ENCODE data around the gene SHE. TPM values are rescaled to one million over a fixed set of nuclear protein-coding genes. Genes with fewer than 3 reads are reported as not detected.

Gene SHE
- total and polyA plus RNA-seq, 2 of the 8 experiments (the other 6 are each of a cell fraction or from before 2014, with no cell fraction given): 0.44 to 0.45 TPM

GRCh38 chr1:154446292-154446691 lies 55.9 kb downstream of the SHE start:
- no peak overlapping the region for H2BK120ac ChIP-seq (replicated peaks; ENCODE audit: low read depth, low read length)
- H3K4me3 ChIP-seq (ENCODE audit: extremely low read depth in 1 of 4, insufficient read depth in 2 of 4, low read depth in 3 of 4, low read length in 4 of 4): no peak overlapping the region
- 84% methylated on average over 10 of the region's 10 CpGs; no CpG with 5 or more reads in 1 of the 2 experiments for WGBS, 2 experiments (ENCODE audit: extremely low coverage in 1 of 2, insufficient coverage in 1 of 2, insufficient read length in 1 of 2, insufficient replicate concordance in 2 of 2, low coverage in 1 of 2, low lambda C conversion rate in 2 of 2, missing lambda C conversion rate in 1 of 2)
- H3K4ac ChIP-seq (replicated peaks; ENCODE audit: insufficient read length, low read depth, low read length): no peak overlapping the region
- no peaks in the 10 kb centered on the region for H4K20me1 ChIP-seq (replicated peaks in 1 of 2; ENCODE audit: control insufficient read depth in 1 of 2, insufficient read depth in 2 of 2, low read length in 2 of 2)
- H2BK15ac ChIP-seq (ENCODE audit: low read length): no peak overlapping the region
- H3K56ac ChIP-seq (replicated peaks; ENCODE audit: insufficient read length, low read depth, low read length): no peak overlapping the region
- no peaks in the 10 kb centered on the region; a peak in 1 of 7 replicates for H3K27me3 ChIP-seq (replicated peaks in 1 of 4; ENCODE audit: control insufficient read depth in 3 of 4, extremely low read depth in 1 of 4, insufficient read depth in 3 of 4, low read length in 3 of 4)
- no peaks in the 10 kb centered on the region for H3K79me2 ChIP-seq (ENCODE audit: control insufficient read depth in 1 of 2, insufficient read depth in 2 of 2, low read length in 2 of 2)
- no peak overlapping the region for H2AK5ac ChIP-seq (ENCODE audit: low read depth, low read length)
- POLR2A ChIA-PET (ENCODE audit: partially characterized antibody): no interaction called here
- no peak overlapping the region for H2BK5ac ChIP-seq (ENCODE audit: low read depth, low read length)
- H3K4me2 ChIP-seq (ENCODE audit: insufficient read depth in 1 of 2, low read depth in 2 of 2, low read length in 2 of 2): no peak overlapping the region
- no peak overlapping the region for H4K5ac ChIP-seq (ENCODE audit: insufficient read length, low read depth, low read length)
- no peak overlapping the region for H4K91ac ChIP-seq (replicated peaks; ENCODE audit: insufficient read length, low read length)
- no peak overlapping the region for H3K18ac ChIP-seq (ENCODE audit: extremely low read depth, low read length)
- no peak for TF ChIP-seq NANOG (IDR thresholded peaks at IDR 0.05; ENCODE audit: insufficient read depth, low read depth, low read length, poor library complexity, severe bottlenecking)
- no peak for TF ChIP-seq RAD21 (IDR thresholded peaks at IDR 0.05 in 1 of 2, conservative IDR thresholded peaks at IDR 0.05 in 1 of 2; ENCODE audit: low read depth in 2 of 2, low read length in 2 of 2)
- no peak for TF ChIP-seq CHD2 (IDR thresholded peaks at IDR 0.05; ENCODE audit: low read length)
- no peak for TF ChIP-seq FOSL1 (IDR thresholded peaks at IDR 0.05; ENCODE audit: insufficient read depth, low read depth, low read length)
- no peak for TF ChIP-seq SIRT6 (IDR thresholded peaks at IDR 0.05; ENCODE audit: low read length)
- no peak for TF ChIP-seq CREB1 (IDR thresholded peaks at IDR 0.05)
- TF ChIP-seq JUN (IDR thresholded peaks at IDR 0.05; ENCODE audit: low read depth, low read length): no peak
- no peak for TF ChIP-seq CHD1 (IDR thresholded peaks at IDR 0.05; ENCODE audit: low read depth, low read length)
- no peak for TF ChIP-seq TCF12 (IDR thresholded peaks at IDR 0.05; ENCODE audit: low read depth, low read length)
- TF ChIP-seq HDAC2 (IDR thresholded peaks at IDR 0.05; ENCODE audit: borderline replicate concordance in 1 of 2, low read depth in 2 of 2, low read length in 2 of 2): no peak
- no peak for TF ChIP-seq KDM5A (IDR thresholded peaks at IDR 0.05; ENCODE audit: low read length)
- no peak for TF ChIP-seq SIX5 (IDR thresholded peaks at IDR 0.05; ENCODE audit: low read depth, low read length)
- no peak for TF ChIP-seq NRF1 (IDR thresholded peaks at IDR 0.05; ENCODE audit: low read depth, low read length)
- TF ChIP-seq SRF (IDR thresholded peaks at IDR 0.05; ENCODE audit: low read depth, low read length): no peak
- no peak overlapping the region for H4K8ac ChIP-seq (ENCODE audit: extremely low read depth, insufficient read depth, low read length)
- no peak overlapping the region for H2AFZ ChIP-seq (ENCODE audit: low read length)
- H3K23ac ChIP-seq (ENCODE audit: insufficient read length): no peak overlapping the region
- no peak overlapping the region for H3K27ac ChIP-seq (ENCODE audit: low read depth, low read length)
- H3K4me1 ChIP-seq (replicated peaks in 1 of 4; ENCODE audit: control insufficient read depth in 3 of 4, insufficient read depth in 4 of 4, low read length in 3 of 4): peaks cover 0 to 4% (median 0%) of the 10 kb centered on the region in 4 experiments; a peak in 2 of 7 replicates
- no peaks in the 10 kb centered on the region for H3K9me3 ChIP-seq (ENCODE audit: insufficient read depth in 2 of 2, low read depth in 1 of 2, low read length in 1 of 2)
- H2BK20ac ChIP-seq (ENCODE audit: low read length): no peak overlapping the region
- no peaks in the 10 kb centered on the region for H3K36me3 ChIP-seq (ENCODE audit: control insufficient read depth in 2 of 4, insufficient read depth in 4 of 4, low read length in 3 of 4)
- FAIRE-seq (no peak), DNase-seq (ENCODE audit: low read depth in 1 of 2, low spot score in 2 of 2) (no peak)
- CTCF ChIA-PET (ENCODE audit: partially characterized antibody): interaction anchor here (0.8 to 1.3 kb wide), 3 partner anchors 11 to 37 kb away, joined by 3 read pairs; no protein-coding TSS in a partner anchor
- H3K9ac ChIP-seq (replicated peaks in 1 of 4; ENCODE audit: extremely low read depth in 1 of 4, low read depth in 3 of 4, low read length in 3 of 4): no peak overlapping the region
- H3K14ac ChIP-seq (ENCODE audit: insufficient read length): no peak overlapping the region
- H3K23me2 ChIP-seq (ENCODE audit: low read depth, low read length): peaks cover 4% of the 10 kb centered on the region; the same call in 1 of the 2 replicates
- no peaks in the 10 kb centered on the region for H3K79me1 ChIP-seq (ENCODE audit: low read depth, low read length)
- no peak overlapping the region for H2BK12ac ChIP-seq (ENCODE audit: low read depth, low read length)

All from H1 (cell line).